Measurements from ENCODE around the gene PDHX. TPM values are rescaled to one million over a fixed set of nuclear protein-coding genes. Genes with fewer than 3 reads are reported as not detected.
A peak's percentile ranks its signal among the peaks of the same experiment; 100 is the strongest.

PDHX gene
- total RNA-seq, 1 experiment from 2014 or later: 99.9 TPM

- no peaks in the 10 kb centered on the region for H3K36me3 ChIP-seq (ENCODE audit: insufficient read depth, low read length, poor library complexity, severe bottlenecking)
- intact Hi-C loops (cut with micrococcal nuclease; ENCODE audit: unreplicated experiment): no loop called here
- no peak overlapping the region for H3K4me3 ChIP-seq (ENCODE audit: low read depth, low read length, poor library complexity, severe bottlenecking)
- H3K4me1 ChIP-seq (ENCODE audit: insufficient read depth, low read length, poor library complexity, severe bottlenecking): peaks cover 13% of the 10 kb centered on the region
- no peaks in the 10 kb centered on the region for H3K9me3 ChIP-seq (ENCODE audit: low read depth, low read length, poor library complexity, severe bottlenecking)
- ChIA-PET POLR2A (ENCODE audit: low non-redundant PET) (no interaction called here), CTCF (no interaction called here)
- no peak for DNase-seq (ENCODE audit: low spot score)
- no peak for TF ChIP-seq EZH2 (IDR thresholded peaks at IDR 0.05; ENCODE audit: borderline replicate concordance, low read depth, low read length, poor library complexity, severe bottlenecking)
- no peak for TF ChIP-seq CTCF (conservative IDR thresholded peaks at IDR 0.05; ENCODE audit: low read depth, low read length)
- H3K27me3 ChIP-seq (replicated peaks; ENCODE audit: insufficient read depth, low read depth, low read length, poor library complexity): no peaks in the 10 kb centered on the region
- H3K27ac ChIP-seq (ENCODE audit: low read depth, low read length, poor library complexity, severe bottlenecking): no peak overlapping the region
- no TSS peak for BruUV-seq (replicated peaks)
Measured at GRCh38 chr11:34994854-34995253, 78.4 kb downstream of the PDHX start.

GRCh38 chr11:34996958-34997357, 80.5 kb downstream of the PDHX start:
- H3K4me3 ChIP-seq (ENCODE audit: low read depth, low read length, poor library complexity, severe bottlenecking): no peak overlapping the region
- TF ChIP-seq CTCF (conservative IDR thresholded peaks at IDR 0.05; ENCODE audit: low read depth, low read length) (no peak), EZH2 (IDR thresholded peaks at IDR 0.05; ENCODE audit: borderline replicate concordance, low read depth, low read length, poor library complexity, severe bottlenecking) (no peak)
- POLR2A ChIA-PET (ENCODE audit: low non-redundant PET): interaction anchor here (0.7 kb wide), 1 partner anchor 318 kb away, joined by 4 read pairs; no protein-coding TSS in a partner anchor
- no peak for DNase-seq (ENCODE audit: low spot score)
- intact Hi-C loops (cut with micrococcal nuclease; ENCODE audit: unreplicated experiment): no loop called here
- no peaks in the 10 kb centered on the region for H3K9me3 ChIP-seq (ENCODE audit: low read depth, low read length, poor library complexity, severe bottlenecking)
- CTCF ChIA-PET: no interaction called here
- H3K27ac ChIP-seq (ENCODE audit: low read depth, low read length, poor library complexity, severe bottlenecking): no peak overlapping the region
- H3K4me1 ChIP-seq (ENCODE audit: insufficient read depth, low read length, poor library complexity, severe bottlenecking): peaks cover 13% of the 10 kb centered on the region
- BruUV-seq (replicated peaks): no TSS peak
- H3K27me3 ChIP-seq (replicated peaks; ENCODE audit: insufficient read depth, low read depth, low read length, poor library complexity): no peaks in the 10 kb centered on the region
- H3K36me3 ChIP-seq (ENCODE audit: insufficient read depth, low read length, poor library complexity, severe bottlenecking): no peaks in the 10 kb centered on the region

- intact Hi-C loops (cut with micrococcal nuclease; ENCODE audit: unreplicated experiment): loop anchor here (1.0 kb wide), 2 partner anchors 240 to 394 kb away; no protein-coding TSS in a partner anchor
- no peak overlapping the region for H3K27ac ChIP-seq (ENCODE audit: low read depth, low read length, poor library complexity, severe bottlenecking)
- no peak overlapping the region for H3K4me3 ChIP-seq (ENCODE audit: low read depth, low read length, poor library complexity, severe bottlenecking)
- H3K36me3 ChIP-seq (ENCODE audit: insufficient read depth, low read length, poor library complexity, severe bottlenecking): no peaks in the 10 kb centered on the region
- TF ChIP-seq EZH2 (IDR thresholded peaks at IDR 0.05; ENCODE audit: borderline replicate concordance, low read depth, low read length, poor library complexity, severe bottlenecking) (no peak), CTCF (conservative IDR thresholded peaks at IDR 0.05; ENCODE audit: low read depth, low read length) (peak; percentile 80)
- peak; percentile 51 for DNase-seq (ENCODE audit: low spot score)
- ChIA-PET CTCF (interaction anchor here (0.5 to 1.0 kb wide), 3 partner anchors 31 to 389 kb away, joined by 3 to 6 read pairs (median 5); no protein-coding TSS in a partner anchor), POLR2A (ENCODE audit: low non-redundant PET) (no interaction called here)
- no peaks in the 10 kb centered on the region for H3K9me3 ChIP-seq (ENCODE audit: low read depth, low read length, poor library complexity, severe bottlenecking)
- no peaks in the 10 kb centered on the region for H3K27me3 ChIP-seq (replicated peaks; ENCODE audit: insufficient read depth, low read depth, low read length, poor library complexity)
- BruUV-seq (replicated peaks): no TSS peak
- H3K4me1 ChIP-seq (ENCODE audit: insufficient read depth, low read length, poor library complexity, severe bottlenecking): peaks cover 13% of the 10 kb centered on the region
Measured at GRCh38 chr11:34997952-34998528, 81.6 kb downstream of the PDHX start.
